ENCODE results near the gene NFASC.

DNA sequence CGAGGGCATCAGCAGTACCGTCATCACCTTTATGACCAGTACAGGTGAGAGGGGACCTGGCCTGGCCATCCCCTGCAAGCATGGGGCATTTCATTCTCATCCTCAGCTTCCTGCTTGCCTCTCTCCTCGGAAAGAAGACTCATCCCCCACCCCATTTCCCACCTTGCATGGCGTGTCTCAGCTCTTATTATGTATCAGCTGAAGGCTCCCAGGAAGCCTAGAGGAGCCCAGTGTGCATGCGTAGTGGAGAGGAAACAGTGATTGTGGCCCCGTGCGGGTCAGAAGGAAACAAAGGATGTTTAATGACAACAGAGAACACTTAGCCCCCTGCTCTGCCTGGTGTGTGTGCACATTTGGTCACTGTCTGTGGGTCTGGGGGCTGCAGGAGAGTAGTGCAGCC is 132.0 kb downstream of the NFASC start:
- TF ChIP-seq CTCF (IDR thresholded peaks at IDR 0.05) (no peak), POLR2A (IDR thresholded peaks at IDR 0.05) (no peak)
